ELF-1 (cell line): ENCODE results near the gene PYGB.
A peak's percentile ranks its signal among the peaks of the same experiment; 100 is the strongest.
"Not testable (repeated sequence)": the region's sequence is repeated elsewhere in the genome, so short reads cannot be mapped to it uniquely, and the experiment has no call there.

ENCODE experiments used
- DNase-seq: peaks from one replicate; pipeline ENCODE4 v3.0.0-alpha.2; 2016; ENCODE audit warnings: low read depth, low spot score

The PYGB gene

DNA sequence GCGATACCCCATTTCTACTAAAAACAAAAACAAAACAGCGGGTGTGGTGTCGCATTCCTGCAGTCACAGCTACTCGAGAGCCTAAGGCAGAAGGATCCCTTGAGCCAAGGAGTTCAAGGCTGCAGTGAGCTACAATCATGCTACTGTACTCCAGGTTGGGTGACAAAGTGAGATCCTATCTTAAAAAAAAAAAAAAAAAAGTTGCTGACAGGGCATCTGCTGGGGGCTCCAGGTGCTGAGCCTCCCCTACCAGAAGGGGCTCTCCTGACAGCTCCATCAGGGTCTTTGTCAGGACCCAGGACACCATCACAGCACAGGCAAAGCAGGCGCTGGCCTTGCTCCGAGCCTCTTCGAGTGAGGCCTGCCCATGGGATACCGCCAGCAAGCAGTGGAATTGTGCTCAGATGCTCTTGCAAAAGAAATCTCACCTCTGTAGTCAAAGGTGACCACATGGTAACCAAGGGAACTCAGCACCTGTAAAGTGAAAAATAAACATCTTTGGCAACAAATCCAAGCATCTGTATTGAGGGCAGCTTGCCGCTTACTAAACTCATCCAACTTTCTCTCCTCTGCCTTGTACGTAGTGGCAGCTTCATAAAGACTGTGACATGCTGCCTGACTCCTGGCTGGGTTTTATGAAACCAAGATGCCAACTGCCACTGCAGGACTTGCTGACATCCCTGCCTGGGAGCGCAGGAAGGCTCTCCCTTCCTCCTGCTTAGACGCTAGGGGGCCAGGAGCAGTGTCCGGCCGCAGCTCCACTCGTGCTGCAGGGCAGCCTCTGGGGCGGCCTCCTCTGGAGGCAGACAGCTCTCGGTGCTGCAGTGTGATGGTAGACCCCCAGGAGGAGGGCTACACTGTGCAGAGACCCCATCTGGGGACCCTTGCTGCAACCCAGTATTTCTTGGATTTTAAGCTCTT is 66.9 kb downstream of the PYGB start:
- no peak for DNase-seq

DNA sequence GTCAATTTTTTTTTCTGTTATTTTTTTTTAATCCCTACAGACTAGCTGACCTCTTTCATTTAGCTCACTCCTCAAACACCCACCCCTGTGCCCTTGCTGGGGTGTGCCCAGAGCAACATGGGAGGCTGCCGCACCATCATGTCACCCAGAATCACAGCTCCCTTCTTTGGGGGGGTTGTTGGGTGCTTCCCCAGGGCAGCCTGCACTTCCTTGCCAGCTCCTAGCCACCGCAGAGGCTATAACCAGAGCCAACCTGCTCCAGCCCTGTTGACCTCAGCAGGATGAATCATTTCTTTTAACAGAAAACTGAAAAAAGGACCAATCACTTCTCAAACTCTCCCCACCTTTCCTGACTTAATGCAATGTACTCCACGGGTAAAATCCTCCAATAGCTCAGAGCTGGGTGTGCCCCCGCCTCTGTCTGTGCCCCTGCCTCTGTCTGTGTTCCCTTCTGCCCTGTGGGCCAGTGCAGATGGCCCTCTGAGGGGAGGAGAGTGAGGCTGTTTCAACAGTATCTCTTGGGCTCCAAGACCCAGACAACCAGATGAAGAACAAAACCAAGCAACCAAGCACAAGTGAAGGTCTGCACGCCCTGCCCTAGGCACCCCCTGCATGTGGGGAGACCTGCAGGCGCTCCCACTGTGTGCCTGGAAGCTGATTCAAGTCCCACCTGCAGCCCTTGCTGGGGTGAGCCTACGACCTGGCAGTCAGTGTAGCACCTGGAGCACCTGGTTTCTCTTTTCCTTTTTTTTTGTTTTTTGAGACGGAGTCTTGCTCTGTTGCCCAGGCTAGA is 67.7 kb downstream of the PYGB start:
- no peak for DNase-seq

- DNase-seq = no peak
These were observed 68.8 kb downstream of the PYGB start for GRCh38 chr20:25316506-25317190.

- no peak for DNase-seq
These were observed 69.6 kb downstream of the PYGB start for GRCh38 chr20:25317351-25318075.

DNA sequence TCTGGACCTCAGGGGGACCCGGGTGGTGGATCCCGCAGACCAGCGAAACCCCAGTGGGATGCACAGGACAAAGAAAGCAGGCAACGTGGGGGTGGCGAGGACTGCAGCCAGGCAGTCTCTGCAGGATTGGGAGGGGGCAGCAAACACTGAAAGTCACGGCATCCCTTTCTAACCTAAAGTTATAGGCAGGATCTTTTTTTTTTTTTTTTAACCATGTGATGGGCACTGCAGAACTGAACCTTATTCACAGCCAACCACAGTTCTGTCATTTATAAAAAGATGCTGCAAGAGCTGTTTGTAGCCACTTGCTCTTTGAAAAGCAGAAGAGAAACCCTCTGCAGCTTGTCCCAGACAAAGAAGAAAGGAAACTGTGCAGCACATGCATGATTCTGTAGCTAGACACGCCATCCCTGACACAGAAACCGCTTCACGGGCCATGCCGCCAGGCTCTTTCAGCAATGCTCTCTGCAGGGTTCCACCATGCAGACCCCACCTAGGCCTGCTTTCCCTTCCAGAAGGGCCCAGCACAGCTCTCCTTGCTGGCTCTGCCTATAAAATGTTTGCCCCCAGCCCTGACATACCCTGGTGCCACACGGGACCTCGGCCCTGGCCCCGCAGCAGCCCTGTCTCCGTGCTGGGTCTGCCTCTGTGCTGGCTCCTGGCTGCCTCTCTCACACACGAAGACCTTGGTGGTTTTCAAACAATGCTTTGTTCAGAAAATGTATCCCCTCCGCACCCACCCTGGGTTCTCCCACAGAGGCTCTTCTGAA is 70.8 kb downstream of the PYGB start:
- DNase-seq = no peak

- DNase-seq = no peak
These were observed 71.6 kb downstream of the PYGB start for GRCh38 chr20:25319241-25320034.

DNA sequence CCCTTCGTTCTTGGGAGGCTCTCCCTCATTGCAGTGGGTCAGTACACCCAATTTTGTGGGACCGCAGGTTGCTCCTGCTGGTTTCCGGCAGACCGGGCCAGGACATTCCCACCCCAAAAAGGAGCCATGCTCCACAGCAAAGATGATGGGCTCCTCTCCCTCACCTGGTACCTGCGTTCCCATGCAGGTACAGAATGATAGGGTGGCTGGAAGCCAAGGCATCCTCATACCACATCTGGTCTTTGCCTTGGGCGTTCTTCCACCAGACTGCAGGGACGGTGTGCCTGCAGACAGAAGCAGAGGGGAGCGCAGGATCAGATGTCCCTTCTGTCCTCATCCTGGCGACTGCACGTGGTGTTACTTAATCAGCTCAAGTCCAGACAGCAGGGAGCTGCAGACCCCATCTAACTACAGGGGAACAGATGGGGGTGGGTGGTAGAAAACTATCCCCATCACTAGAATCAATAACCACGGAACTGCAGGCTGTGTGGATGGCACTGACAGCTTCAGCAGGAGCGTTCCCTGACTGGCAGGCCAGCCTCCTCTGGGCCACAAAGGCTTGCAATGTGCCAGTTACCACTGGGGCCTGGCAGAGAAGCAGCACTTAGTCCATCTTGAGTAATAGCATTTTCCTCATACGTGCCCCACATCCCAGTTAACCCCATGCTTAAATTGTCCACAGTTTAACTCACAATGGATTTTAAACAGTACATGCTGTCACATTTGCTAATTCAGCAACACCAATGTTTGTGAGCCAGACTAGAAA is 72.3 kb downstream of the PYGB start:
- DNase-seq = no peak

GRCh38 chr20:25321262-25321831 is 73.5 kb downstream of the PYGB start:
- peak; percentile 81 for DNase-seq

GRCh38 chr20:25321991-25322390 is 74.1 kb downstream of the PYGB start:
- no peak for DNase-seq

GRCh38 chr20:25323496-25324246 is 75.8 kb downstream of the PYGB start:
- no peak for DNase-seq

- no peak for DNase-seq
These were observed 76.5 kb downstream of the PYGB start for GRCh38 chr20:25324412-25324811.

GRCh38 chr20:25325073-25325472 is 77.2 kb downstream of the PYGB start:
- no peak for DNase-seq

- peak; percentile 31 for DNase-seq
These were observed 78.1 kb downstream of the PYGB start for GRCh38 chr20:25325997-25326396.

GRCh38 chr20:25327521-25328235 is 79.8 kb downstream of the PYGB start:
- no peak for DNase-seq

GRCh38 chr20:25328954-25329498 is 81.1 kb downstream of the PYGB start:
- DNase-seq = no peak

DNA sequence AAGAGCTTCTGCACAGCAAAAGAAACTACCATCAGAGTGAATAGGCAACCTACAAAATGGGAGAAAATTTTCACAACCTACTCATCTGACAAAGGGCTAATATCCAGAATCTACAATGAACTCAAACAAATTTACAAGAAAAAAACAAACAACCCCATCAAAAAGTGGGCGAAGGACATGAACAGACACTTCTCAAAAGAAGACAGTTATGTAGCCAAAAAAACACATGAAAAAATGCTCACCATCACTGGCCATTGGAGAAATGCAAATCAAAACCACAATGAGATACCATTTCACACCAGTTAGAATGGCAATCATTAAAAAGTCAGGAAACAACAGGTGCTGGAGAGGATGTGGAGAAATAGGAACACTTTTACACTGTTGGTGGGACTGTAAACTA is 87.1 kb downstream of the PYGB start:
- not testable (repeated sequence) for DNase-seq
